K562 (cell line): ENCODE results near the gene ATL2. TPM values are rescaled to one million over a fixed set of nuclear protein-coding genes. Genes with fewer than 3 reads are reported as not detected.

ENCODE experiments used
- ATAC-seq: fragments of 200-7000 bp; cut with Tn5 transposase; 3 replicates; pipeline ENCODE4 v1.9.1; 2020; ENCODE audit warnings: moderate library complexity
- BruUV-seq: library from RNA; stranded (reverse); fragments of 400-500 nt; replicated peaks from 2 replicates; lab custom pipeline; 2021; lab: Mats Ljungman, UMichigan
- CTCF ChIA-PET: fragments of 300-600 bp; formaldehyde crosslinking; extraction: SDS; loops from one replicate; lab custom pipeline; 2021; ENCODE audit warnings: low intra/inter-chr PET ratio; lab: Yijun Ruan, JAX
- POLR2A ChIA-PET: fragments of 300-600, 350-650 bp; sonication (Branson Sonifier 250); formaldehyde crosslinking; extraction: SDS; loops from one replicate; lab custom pipeline; 2021; ENCODE audit warnings: antibody characterized with exemption, inconsistent platforms; lab: Yijun Ruan, JAX
- DNase-seq, 4 experiments: peaks; one replicate each; pipeline versions ENCODE4 v3.0.0 to v3.0.0-alpha.2; 2011 to 2018; ENCODE audit warnings: low spot score in 3 of 4, mixed read lengths in 3 of 4; ENCODE audit errors: extremely low read depth in 1 of 4
- FAIRE-seq: peaks from 2 replicates; lab custom pipeline; 2011; peaks lifted over from hg19 to GRCh38; lab: Jason Lieb, UNC
- H2AFZ ChIP-seq: 2 replicates; pipeline ENCODE4 v1.6.0; 2011; ENCODE audit warnings: low read depth, low read length, control low read depth, inconsistent platforms
- H3K27ac ChIP-seq: fragments of 200-600 bp; 3 replicates; pipeline ENCODE4 v1.8.0; 2011; ENCODE audit warnings: low read depth, mild to moderate bottlenecking, control low read depth, inconsistent platforms, low read length, moderate library complexity, mixed read lengths; ENCODE audit errors: extremely low read depth
- H3K27me3 ChIP-seq, 2 experiments: fragments of 300-600 bp in 1 of 2; 2 replicates in 1 of 2; 3 replicates in 1 of 2; pipeline versions ENCODE4 v1.6.0 to v1.8.0; 2011; ENCODE audit warnings: inconsistent platforms in 2 of 2, low read length in 2 of 2, mild to moderate bottlenecking in 1 of 2, mixed read lengths in 1 of 2, moderate library complexity in 1 of 2; ENCODE audit not compliant: control insufficient read depth in 2 of 2, insufficient read depth in 2 of 2
- H3K36me3 ChIP-seq: fragments of 300-600 bp; 3 replicates; pipeline ENCODE4 v1.8.0; 2011; ENCODE audit warnings: mild to moderate bottlenecking, low read length, inconsistent platforms; ENCODE audit not compliant: control insufficient read depth, insufficient read depth
- H3K4me1 ChIP-seq, 2 experiments: fragments of 200-600 bp in 1 of 2; replicated peaks in 1 of 2; 2 replicates in 1 of 2; 3 replicates in 1 of 2; pipeline versions ENCODE4 v1.5.1 to v1.8.0; 2011; ENCODE audit warnings: inconsistent platforms in 2 of 2, low read length in 2 of 2, mild to moderate bottlenecking in 1 of 2, mixed read lengths in 1 of 2, moderate library complexity in 1 of 2; ENCODE audit not compliant: control insufficient read depth in 2 of 2, insufficient read depth in 2 of 2
- H3K4me2 ChIP-seq: 2 replicates; pipeline ENCODE4 v1.6.1; 2011; ENCODE audit warnings: low read length, control low read depth, inconsistent platforms, mixed read lengths; ENCODE audit not compliant: insufficient read depth
- H3K4me3 ChIP-seq: fragments of 200-600 bp; sonication (generic), shearing (Covaris generic); 2 replicates; pipeline ENCODE4 v1.5.1; 2016; ENCODE audit warnings: control low read depth, inconsistent platforms
- H3K79me2 ChIP-seq: fragments of 200-600 bp; 3 replicates; pipeline ENCODE4 v1.8.0; 2011; ENCODE audit warnings: low read length, inconsistent platforms; ENCODE audit not compliant: control insufficient read depth, insufficient read depth
- H3K9ac ChIP-seq, 2 experiments: 2 replicates each; pipeline versions ENCODE4 v1.6.0 to v1.6.1; 2011; ENCODE audit warnings: low read depth in 2 of 2, low read length in 2 of 2, control low read depth in 1 of 2, inconsistent platforms in 1 of 2, mild to moderate bottlenecking in 1 of 2, mixed read lengths in 1 of 2; ENCODE audit not compliant: insufficient read depth in 1 of 2
- H3K9me1 ChIP-seq: one replicate; pipeline ENCODE4 v1.6.0; 2011; ENCODE audit warnings: inconsistent platforms, mild to moderate bottlenecking, low read length, moderate library complexity; ENCODE audit not compliant: control insufficient read depth, insufficient read depth
- H3K9me3 ChIP-seq: replicated peaks from 2 replicates; pipeline ENCODE4 v1.5.1; 2011; ENCODE audit warnings: low read depth, low read length, inconsistent platforms; ENCODE audit not compliant: control insufficient read depth, insufficient read depth
- H4K20me1 ChIP-seq: replicated peaks from 2 replicates; pipeline ENCODE4 v1.6.1; 2011; ENCODE audit warnings: low read length, inconsistent platforms, mixed read lengths; ENCODE audit not compliant: control insufficient read depth, insufficient read depth
- ARID1B ChIP-seq: fragments of 450-650 bp; IDR thresholded peaks from 2 replicates; pipeline ENCODE4 v1.6.1; 2016; ENCODE audit warnings: antibody characterized with exemption, mild to moderate bottlenecking, inconsistent platforms
- BRD4 ChIP-seq: fragments of 200-600 bp; sonication (generic); IDR thresholded peaks from 2 replicates; pipeline ENCODE4 v1.6.1; 2017; ENCODE audit warnings: inconsistent platforms
- CHD2 ChIP-seq: IDR thresholded peaks from 2 replicates; pipeline ENCODE4 v1.6.1; 2011; ENCODE audit warnings: low read depth, low read length
- ETV6 ChIP-seq, 3 experiments: fragments of 150-350 bp in 1 of 3; sonication (generic) in 1 of 3; formaldehyde crosslinking in 1 of 3; IDR thresholded peaks; 2 replicates each; pipeline versions ENCODE4 v1.6.1 to v1.8.0; 2014 to 2022; ENCODE audit warnings: borderline replicate concordance in 2 of 3, low read depth in 2 of 3, antibody characterized with exemption in 1 of 3, low read length in 1 of 3, mild to moderate bottlenecking in 1 of 3, missing genetic modification reagents in 1 of 3
- GTF2F1 ChIP-seq: IDR thresholded peaks from 2 replicates; pipeline ENCODE4 v1.6.1; 2011; ENCODE audit warnings: low read depth, low read length, improper control_type of control experiment
- JUN ChIP-seq, 2 experiments: sonication (generic) in 1 of 2; formaldehyde crosslinking in 1 of 2; IDR thresholded peaks; 2 replicates each; pipeline versions ENCODE4 v1.6.1 to v1.8.0; 2012 to 2022; ENCODE audit warnings: borderline replicate concordance in 2 of 2, mild to moderate bottlenecking in 2 of 2, improper control_type of control experiment in 1 of 2, low read depth in 1 of 2, low read length in 1 of 2, missing genetic modification reagents in 1 of 2
- MAFF ChIP-seq: IDR thresholded peaks from 2 replicates; pipeline ENCODE4 v1.6.1; 2012; ENCODE audit warnings: low read length, improper control_type of control experiment
- MEIS2 ChIP-seq: fragments of 450-650 bp; IDR thresholded peaks from 2 replicates; pipeline ENCODE4 v1.6.1; 2014; ENCODE audit warnings: mild to moderate bottlenecking; ENCODE audit not compliant: partially characterized antibody
- NFE2 ChIP-seq: IDR thresholded peaks from 2 replicates; pipeline ENCODE4 v1.6.1; 2014; ENCODE audit warnings: antibody characterized with exemption, low read depth
- NFE2L1 ChIP-seq: fragments of 450-650 bp; IDR thresholded peaks from 2 replicates; pipeline ENCODE4 v1.6.1; 2016; ENCODE audit warnings: missing genetic modification characterization, low read depth, mild to moderate bottlenecking, missing compliant biosample characterization, moderate library complexity, borderline replicate concordance
- RFX1 ChIP-seq: fragments of 450-650 bp; IDR thresholded peaks from 2 replicates; pipeline ENCODE4 v1.6.1; 2016; ENCODE audit warnings: mild to moderate bottlenecking, moderate library complexity
- ZNF232 ChIP-seq: sonication (generic); formaldehyde crosslinking; IDR thresholded peaks from 2 replicates; pipeline ENCODE4 v1.8.0; 2022; ENCODE audit warnings: mild to moderate bottlenecking, missing genetic modification reagents
- ZNF263 ChIP-seq: sonication (generic); formaldehyde crosslinking; IDR thresholded peaks from 2 replicates; pipeline ENCODE4 v1.8.0; 2022; ENCODE audit warnings: mild to moderate bottlenecking, missing genetic modification reagents, borderline replicate concordance
- WGBS: fragments of 100-300 bp; shearing (Covaris generic); methylation state at CpG from one replicate; pipeline ENCODE4 v1.1.6; 2016; ENCODE audit warnings: low coverage, mixed read lengths; ENCODE audit not compliant: insufficient coverage; ENCODE audit errors: missing lambda C conversion rate; 5-methylcytosine and 5-hydroxymethylcytosine counted together
- in situ Hi-C: fragments of 300-500 bp; cut with MboI; formaldehyde crosslinking; loops from 4 replicates; pipeline ENCODE4 v1.15.0; 2018; ENCODE audit warnings: inconsistent platforms, mixed read lengths
- intact Hi-C: fragments of 100-400 bp; cut with micrococcal nuclease; formaldehyde crosslinking; loops from 2 replicates; pipeline ENCODE4 v1.14.2; 2022
- polyA plus RNA-seq, 8 experiments: library from polyadenylated mRNA; depleted of rRNA in 4 of 8; stranded (reverse) in 5 of 8; unstranded in 3 of 8; fragments of >200 nt; fragmentation: Nextera tagmentation in 2 of 8; fragmentation: Illumina TruSeq in 1 of 8; extraction: Ambion mirVana in 2 of 8; extraction: Trizol in 1 of 8; gene quantifications; 2 replicates each; pipeline versions ENCODE4 v1.2.1 to v1.2.3, GENCODE V29; 2011 to 2014; ENCODE audit warnings: inconsistent platforms in 1 of 8, missing spikeins in 1 of 8
- total RNA-seq, 7 experiments: library from RNA; depleted of rRNA in 6 of 7; stranded (reverse); fragments of >200 nt in 6 of 7; fragmentation: Illumina TruSeq in 2 of 7; extraction: Trizol in 2 of 7; gene quantifications; 2 replicates each; pipeline versions ENCODE4 v1.2.1 to v1.2.3, GENCODE V29; 2011 to 2021; ENCODE audit warnings: low replicate concordance in 1 of 7
- TF ChIP-seq, protein P1 (sequence below): fragments of 450-650 bp; IDR thresholded peaks from 2 replicates; pipeline ENCODE4 v1.6.1; 2016; ENCODE audit warnings: antibody characterized with exemption

The ATL2 gene
- total and polyA plus RNA-seq, 9 of the 15 experiments (the other 6 are each of a cell fraction or from before 2014, with no cell fraction given), result 12.0 to 80.8 (median 70.2) TPM

DNA sequence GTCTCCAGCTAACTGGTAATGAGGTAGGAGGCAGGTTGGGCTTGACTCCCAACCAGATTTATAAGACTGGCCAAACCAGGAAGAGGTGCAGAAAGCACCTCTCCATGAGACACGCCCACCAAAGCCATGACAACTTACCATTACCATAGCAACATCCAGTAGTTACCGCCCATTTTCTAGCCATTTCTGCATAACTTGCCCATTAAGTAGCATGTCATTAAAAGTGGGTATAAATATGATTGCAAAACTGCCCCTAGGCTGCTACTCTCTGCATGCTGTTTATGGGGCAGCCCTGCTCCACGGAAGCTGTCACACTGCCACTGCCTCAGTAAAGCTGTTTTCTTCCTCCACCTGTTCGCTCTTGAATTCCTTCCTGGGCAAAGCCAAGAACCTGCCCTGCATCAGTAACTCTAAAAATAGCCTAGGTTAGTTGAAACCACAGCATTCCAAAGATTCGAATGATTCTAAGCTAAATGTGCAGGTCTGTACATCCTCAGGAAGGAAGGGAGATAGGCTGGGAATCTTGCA lies 131.9 kb downstream of the ATL2 start:
- Histone ChIP-seq H3K9ac (no peak overlapping the region), H3K79me2 (no peaks in the 10 kb centered on the region), H4K20me1 (no peaks in the 10 kb centered on the region), H3K27me3 (peaks cover 17 to 30% of the 10 kb centered on the region in 2 experiments), H3K9me3 (no peaks in the 10 kb centered on the region), H3K27ac (no peak overlapping the region), H3K4me1 (no peaks in the 10 kb centered on the region), H2AFZ (no peak overlapping the region), H3K4me3 (no peak overlapping the region), H3K4me2 (no peak overlapping the region), H3K36me3 (no peaks in the 10 kb centered on the region), H3K9me1 (no peaks in the 10 kb centered on the region)
- ATAC-seq (peak; percentile 50; the same call in 1 of the 3 replicates), DNase-seq (no peak), FAIRE-seq (no peak)
- 2% methylated on average over 4 of the region's 5 CpGs for WGBS
- TF ChIP-seq JUN (IDR thresholded peaks at IDR 0.05; ENCODE audit: borderline replicate concordance, low read depth, low read length) (no peak), JUN (CRISPR knock-in tag; IDR thresholded peaks at IDR 0.05; ENCODE audit: borderline replicate concordance) (no peak), RFX1 (peak; percentile 72)
- no TSS peak for BruUV-seq
- intact Hi-C loops, result no loop called here
- CTCF ChIA-PET, result no interaction called here
- POLR2A ChIA-PET, result interaction anchor here (1.2 kb wide), 1 partner anchor 8 kb away, joined by 6 read pairs; no protein-coding TSS in a partner anchor
- in situ Hi-C loops, result no loop called here

DNA sequence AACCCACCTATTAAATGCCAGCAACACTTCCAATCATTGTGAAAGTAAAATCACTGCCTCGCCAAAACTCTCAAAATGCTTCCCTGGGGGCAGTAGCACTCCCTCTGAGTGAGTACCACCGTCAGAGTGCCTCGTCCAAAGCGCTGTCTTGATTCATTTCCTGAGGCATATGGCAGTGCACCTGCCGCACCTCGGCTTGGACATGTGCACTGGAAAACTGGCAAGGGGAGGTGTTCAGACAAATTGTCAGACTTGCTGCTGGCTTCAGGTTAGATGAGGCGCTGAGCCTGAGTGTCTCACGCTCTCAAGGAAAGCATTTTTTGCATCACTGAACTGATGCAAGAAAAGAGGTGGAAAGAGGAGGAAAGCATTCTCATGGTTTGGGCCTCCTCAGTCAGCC lies 132.8 kb downstream of the ATL2 start:
- in situ Hi-C loops, result no loop called here

More for the DNA sequence above, 132.8 kb downstream of the ATL2 start:
- Histone ChIP-seq H2AFZ (no peak overlapping the region), H3K27ac (no peak overlapping the region), H3K36me3 (no peaks in the 10 kb centered on the region), H3K4me1 (no peaks in the 10 kb centered on the region), H3K9ac (no peak overlapping the region), H3K27me3 (peaks cover 22 to 37% of the 10 kb centered on the region in 2 experiments), H3K4me2 (no peak overlapping the region), H4K20me1 (no peaks in the 10 kb centered on the region), H3K9me1 (no peaks in the 10 kb centered on the region), H3K9me3 (no peaks in the 10 kb centered on the region), H3K4me3 (no peak overlapping the region), H3K79me2 (no peaks in the 10 kb centered on the region)
- DNase-seq, result no peak
- no peak for ATAC-seq
- POLR2A ChIA-PET, result no interaction called here
- intact Hi-C loops, result no loop called here
- 2% methylated on average over 8 of the region's 8 CpGs for WGBS
- no TSS peak for BruUV-seq
- CTCF ChIA-PET, result no interaction called here
- FAIRE-seq, result no peak
- TF ChIP-seq ZNF232 (CRISPR knock-in tag), result no peak
- no peak for TF ChIP-seq MEIS2
- TF ChIP-seq MAFF, result no peak
- no peak for TF ChIP-seq ETV6 (IDR thresholded peaks at IDR 0.05; ENCODE audit: borderline replicate concordance in 1 of 2, low read depth in 2 of 2, low read length in 1 of 2)
- TF ChIP-seq ETV6 (CRISPR knock-in tag; IDR thresholded peaks at IDR 0.05; ENCODE audit: borderline replicate concordance), result no peak
- no peak for TF ChIP-seq CHD2
- no peak for TF ChIP-seq NFE2
- no peak for TF ChIP-seq GTF2F1
- TF ChIP-seq ZNF263 (CRISPR knock-in tag), result no peak
- TF ChIP-seq, protein P1, sequence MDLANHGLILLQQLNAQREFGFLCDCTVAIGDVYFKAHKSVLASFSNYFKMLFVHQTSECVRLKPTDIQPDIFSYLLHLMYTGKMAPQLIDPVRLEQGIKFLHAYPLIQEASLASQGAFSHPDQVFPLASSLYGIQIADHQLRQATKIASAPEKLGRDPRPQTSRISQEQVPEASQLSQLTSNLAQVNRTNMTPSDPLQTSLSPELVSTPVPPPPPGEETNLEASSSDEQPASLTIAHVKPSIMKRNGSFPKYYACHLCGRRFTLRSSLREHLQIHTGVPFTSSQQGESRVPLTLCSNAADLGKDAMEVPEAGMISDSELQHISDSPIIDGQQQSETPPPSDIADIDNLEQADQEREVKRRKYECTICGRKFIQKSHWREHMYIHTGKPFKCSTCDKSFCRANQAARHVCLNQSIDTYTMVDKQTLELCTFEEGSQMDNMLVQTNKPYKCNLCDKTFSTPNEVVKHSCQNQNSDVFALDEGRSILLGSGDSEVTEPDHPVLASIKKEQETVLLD, result no peak
- no peak for TF ChIP-seq ARID1B
- no peak for TF ChIP-seq NFE2L1 (tag)
- TF ChIP-seq BRD4, result no peak
